K562 (cell line): ENCODE data around the gene CFD. TPM values are rescaled to one million over a fixed set of nuclear protein-coding genes. Genes with fewer than 3 reads are reported as not detected.

Experiments
- ARNT ChIP-seq, 2 experiments: fragments of 450-650 bp; IDR thresholded peaks; 2 replicates each; pipeline ENCODE4 v1.6.1; 2016; ENCODE audit warnings: mild to moderate bottlenecking in 1 of 2
- CHD1 ChIP-seq: fragments of 200-600 bp; sonication (generic); IDR thresholded peaks from one replicate; pipeline ENCODE4 v1.6.1; 2012; ENCODE audit warnings: mild to moderate bottlenecking, moderate library complexity, low read length, inconsistent platforms
- CHD7 ChIP-seq: fragments of 200-600 bp; sonication (generic); IDR thresholded peaks from one replicate; pipeline ENCODE4 v1.6.1; 2012; ENCODE audit warnings: mild to moderate bottlenecking, low read depth, low read length, inconsistent platforms
- CTCF ChIP-seq, 3 experiments: IDR thresholded peaks in 2 of 3; conservative IDR thresholded peaks in 1 of 3; 2 replicates each; pipeline ENCODE4 v1.5.1; 2011 to 2012; ENCODE audit warnings: low read length in 3 of 3, mild to moderate bottlenecking in 3 of 3, control low read depth in 2 of 3, improper control_type of control experiment in 1 of 3, inconsistent platforms in 1 of 3, low read depth in 1 of 3, mixed read lengths in 1 of 3, moderate library complexity in 1 of 3; ENCODE audit not compliant: insufficient read depth in 2 of 3
- DDX20 ChIP-seq: fragments of 450-650 bp; IDR thresholded peaks from 2 replicates; pipeline ENCODE4 v1.6.1; 2016; ENCODE audit warnings: missing genetic modification characterization, low read depth, mild to moderate bottlenecking, missing compliant biosample characterization, moderate library complexity
- ELK3 ChIP-seq: fragments of 450-650 bp; formaldehyde crosslinking; IDR thresholded peaks from 2 replicates; pipeline ENCODE4 v1.4.0; 2020; ENCODE audit warnings: mild to moderate bottlenecking
- MCM3 ChIP-seq: fragments of 450-650 bp; IDR thresholded peaks from 2 replicates; pipeline ENCODE4 v1.6.1; 2016
- MXD1 ChIP-seq: fragments of 250-450 bp; sonication (Bioruptor Pico); IDR thresholded peaks from 2 replicates; pipeline ENCODE4 v1.8.0; 2021; ENCODE audit warnings: borderline replicate concordance, mild to moderate bottlenecking, moderate library complexity; ENCODE audit not compliant: poor library complexity, severe bottlenecking
- RBM25 ChIP-seq: fragments of 200-400 bp; formaldehyde crosslinking; IDR thresholded peaks from 2 replicates; pipeline ENCODE4 v1.6.1; 2018; ENCODE audit warnings: low read length, low read depth, moderate library complexity; ENCODE audit not compliant: severe bottlenecking
- SAFB2 ChIP-seq: fragments of 200-400 bp; formaldehyde crosslinking; IDR thresholded peaks from 2 replicates; pipeline ENCODE4 v1.6.1; 2018; ENCODE audit warnings: borderline replicate concordance, low read length, low read depth, moderate library complexity; ENCODE audit not compliant: severe bottlenecking
- SMC3 ChIP-seq: conservative IDR thresholded peaks from 2 replicates; pipeline ENCODE4 v1.6.1; 2011; ENCODE audit warnings: low read depth, low read length, improper control_type of control experiment; ENCODE audit not compliant: insufficient read depth
- ZBTB17 ChIP-seq: fragments of 450-650 bp; formaldehyde crosslinking; IDR thresholded peaks from 2 replicates; pipeline ENCODE4 v1.4.0; 2020; ENCODE audit warnings: mild to moderate bottlenecking
- ZNF217 ChIP-seq: sonication (generic); formaldehyde crosslinking; IDR thresholded peaks from 2 replicates; pipeline ENCODE4 v1.8.0; 2022; ENCODE audit warnings: mild to moderate bottlenecking, missing genetic modification reagents
- polyA plus RNA-seq, 8 experiments: library from polyadenylated mRNA; depleted of rRNA in 4 of 8; stranded (reverse) in 5 of 8; unstranded in 3 of 8; fragments of >200 nt; fragmentation: Nextera tagmentation in 2 of 8; fragmentation: Illumina TruSeq in 1 of 8; extraction: Ambion mirVana in 2 of 8; extraction: Trizol in 1 of 8; gene quantifications; 2 replicates each; pipeline versions ENCODE4 v1.2.1 to v1.2.3, GENCODE V29; 2011 to 2014; ENCODE audit warnings: inconsistent platforms in 1 of 8, missing spikeins in 1 of 8
- total RNA-seq, 7 experiments: library from RNA; depleted of rRNA in 6 of 7; stranded (reverse); fragments of >200 nt in 6 of 7; fragmentation: Illumina TruSeq in 2 of 7; extraction: Trizol in 2 of 7; gene quantifications; 2 replicates each; pipeline versions ENCODE4 v1.2.1 to v1.2.3, GENCODE V29; 2011 to 2021; ENCODE audit warnings: low replicate concordance in 1 of 7

The CFD gene
- total and polyA plus RNA-seq, 9 of the 15 experiments (the other 6 are each of a cell fraction or from before 2014, with no cell fraction given): 0.52 to 59.4 (median 7.6) TPM

- TF ChIP-seq DDX20 (tag) (no peak), CTCF (IDR thresholded peaks at IDR 0.05 in 2 of 3, conservative IDR thresholded peaks at IDR 0.05 in 1 of 3; ENCODE audit: insufficient read depth in 2 of 3, low read depth in 1 of 3, low read length in 3 of 3) (no peak), ZBTB17 (CRISPR knock-in tag) (no peak), ELK3 (CRISPR knock-in tag) (no peak), RBM25 (no peak), CHD1 (no peak), MCM3 (no peak), CHD7 (no peak), ARNT (IDR thresholded peaks at IDR 0.05) (no peak), ZNF217 (CRISPR knock-in tag) (no peak), SMC3 (no peak), SAFB2 (no peak), MXD1 (no peak)
These were observed 16.2 kb upstream of the CFD start (continued) for GRCh38 chr19:843180-843835.
